Lower leg skin (tissue), 3 donors: Measurements from ENCODE around the gene EIF4B.

Source experiments
- POLR2A ChIP-seq, 2 donors: fragments of 450-650 bp; IDR thresholded peaks; one replicate each; pipeline ENCODE4 v1.6.1; 2016 to 2017; ENCODE audit warnings: antibody characterized with exemption in 2 of 2, mild to moderate bottlenecking in 1 of 2, moderate library complexity in 1 of 2
- TF ChIP-seq, protein P1 (sequence below), 3 donors: fragments of 450-650 bp; IDR thresholded peaks; one replicate each; pipeline ENCODE4 v1.5.1; 2016; ENCODE audit warnings: antibody characterized with exemption in 3 of 3, mild to moderate bottlenecking in 3 of 3, moderate library complexity in 2 of 3

DNA sequence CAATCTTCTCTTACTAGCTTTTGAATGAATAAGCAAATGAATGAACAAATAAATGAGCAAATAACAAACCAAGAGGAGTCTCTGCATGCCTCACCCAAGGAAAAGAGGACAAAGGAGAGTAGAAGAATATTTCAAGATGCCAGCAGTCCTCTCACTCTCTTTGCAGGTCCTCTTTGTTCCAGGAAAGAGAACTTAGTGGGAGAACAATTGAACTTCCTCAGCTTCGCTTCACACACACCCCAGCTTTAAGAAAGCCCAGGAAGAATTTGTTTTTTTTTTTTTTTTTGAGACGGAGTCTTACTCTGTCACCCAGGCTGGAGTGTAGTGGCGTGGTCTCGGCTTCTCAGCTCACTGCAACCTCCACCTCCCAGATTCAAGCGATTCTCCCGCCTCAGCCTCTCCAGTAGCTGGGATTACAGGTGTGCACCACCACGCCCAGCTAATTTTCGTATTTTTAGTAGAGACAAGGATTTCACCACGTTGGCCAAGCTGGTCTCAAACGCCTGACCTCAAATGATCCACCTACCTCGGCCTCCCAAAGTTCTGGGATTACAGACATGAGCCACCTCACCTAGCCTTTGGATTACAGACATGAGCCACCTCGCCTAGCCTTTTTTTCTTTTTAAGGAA, 37.0 kb upstream of the EIF4B start:
- TF ChIP-seq, protein P1, sequence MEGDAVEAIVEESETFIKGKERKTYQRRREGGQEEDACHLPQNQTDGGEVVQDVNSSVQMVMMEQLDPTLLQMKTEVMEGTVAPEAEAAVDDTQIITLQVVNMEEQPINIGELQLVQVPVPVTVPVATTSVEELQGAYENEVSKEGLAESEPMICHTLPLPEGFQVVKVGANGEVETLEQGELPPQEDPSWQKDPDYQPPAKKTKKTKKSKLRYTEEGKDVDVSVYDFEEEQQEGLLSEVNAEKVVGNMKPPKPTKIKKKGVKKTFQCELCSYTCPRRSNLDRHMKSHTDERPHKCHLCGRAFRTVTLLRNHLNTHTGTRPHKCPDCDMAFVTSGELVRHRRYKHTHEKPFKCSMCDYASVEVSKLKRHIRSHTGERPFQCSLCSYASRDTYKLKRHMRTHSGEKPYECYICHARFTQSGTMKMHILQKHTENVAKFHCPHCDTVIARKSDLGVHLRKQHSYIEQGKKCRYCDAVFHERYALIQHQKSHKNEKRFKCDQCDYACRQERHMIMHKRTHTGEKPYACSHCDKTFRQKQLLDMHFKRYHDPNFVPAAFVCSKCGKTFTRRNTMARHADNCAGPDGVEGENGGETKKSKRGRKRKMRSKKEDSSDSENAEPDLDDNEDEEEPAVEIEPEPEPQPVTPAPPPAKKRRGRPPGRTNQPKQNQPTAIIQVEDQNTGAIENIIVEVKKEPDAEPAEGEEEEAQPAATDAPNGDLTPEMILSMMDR (IDR thresholded peaks at IDR 0.05) = no peak
- TF ChIP-seq POLR2A (IDR thresholded peaks at IDR 0.05) = no peak
